CD8-positive, alpha-beta memory T cell (primary cell): ENCODE data around the gene ARHGAP30. TPM values are rescaled to one million over a fixed set of nuclear protein-coding genes. Genes with fewer than 3 reads are reported as not detected.

Experiments
- CTCF ChIA-PET: fragments of 350-600 bp; sonication (Branson Sonifier 250); formaldehyde crosslinking; loops from one replicate; lab custom pipeline; 2021; ENCODE audit warnings: antibody characterized with exemption; lab: Charles Lee
- POLR2A ChIA-PET: fragments of 350-600 bp; sonication (Branson Sonifier 250); formaldehyde crosslinking; loops from one replicate; lab custom pipeline; 2021; ENCODE audit warnings: antibody characterized with exemption; lab: Charles Lee
- DNase-seq, 5 donors: peaks; one replicate each; pipeline versions ENCODE4 v3.0.0 to v3.0.0-alpha.2; 2020 to 2022; ENCODE audit warnings: mixed read lengths in 1 of 5
- H3K27ac ChIP-seq: one replicate; pipeline ENCODE4 v1.7.0; 2013; ENCODE audit warnings: low read depth, mild to moderate bottlenecking, low read length, moderate library complexity
- H3K27me3 ChIP-seq: 2 replicates; pipeline ENCODE4 v1.7.0; 2013; ENCODE audit warnings: low read length, mild to moderate bottlenecking; ENCODE audit not compliant: insufficient read depth, poor library complexity, severe bottlenecking
- H3K36me3 ChIP-seq: 2 replicates; pipeline ENCODE4 v1.7.0; 2013; ENCODE audit warnings: mild to moderate bottlenecking, low read length, moderate library complexity; ENCODE audit not compliant: insufficient read depth
- H3K4me1 ChIP-seq: 2 replicates; pipeline ENCODE4 v1.7.0; 2013; ENCODE audit warnings: mild to moderate bottlenecking, low read length, moderate library complexity; ENCODE audit not compliant: insufficient read depth
- H3K4me3 ChIP-seq: 2 replicates; pipeline ENCODE4 v1.7.0; 2013; ENCODE audit warnings: mild to moderate bottlenecking, low read length
- H3K9me3 ChIP-seq: 2 replicates; pipeline ENCODE4 v1.7.0; 2013; ENCODE audit warnings: mild to moderate bottlenecking, low read length
- H3K27ac Mint-ChIP-seq, 8 donors: one replicate each; pipeline ENCODE4 v1.8.0; 2020 to 2021; ENCODE audit warnings: mixed read lengths in 8 of 8, mild to moderate bottlenecking in 6 of 8, inconsistent platforms in 3 of 8, moderate library complexity in 3 of 8
- H3K27me3 Mint-ChIP-seq, 2 donors: one replicate each; pipeline ENCODE4 v1.8.0; 2020 to 2021; ENCODE audit warnings: mixed read lengths in 2 of 2, mild to moderate bottlenecking in 1 of 2, moderate library complexity in 1 of 2
- H3K36me3 Mint-ChIP-seq, 3 donors: one replicate each; pipeline ENCODE4 v1.8.0; 2020 to 2021; ENCODE audit warnings: mixed read lengths in 3 of 3, inconsistent platforms in 1 of 3, mild to moderate bottlenecking in 1 of 3
- H3K4me1 Mint-ChIP-seq, 3 donors: one replicate each; pipeline ENCODE4 v1.8.0; 2020 to 2021; ENCODE audit warnings: mixed read lengths in 3 of 3, inconsistent platforms in 1 of 3, mild to moderate bottlenecking in 1 of 3
- H3K4me3 Mint-ChIP-seq, 7 donors: one replicate each; pipeline ENCODE4 v1.8.0; 2020 to 2021; ENCODE audit warnings: mixed read lengths in 7 of 7, mild to moderate bottlenecking in 6 of 7, moderate library complexity in 4 of 7, inconsistent platforms in 2 of 7
- H3K9me3 Mint-ChIP-seq, 5 donors: one replicate each; pipeline ENCODE4 v1.8.0; 2020 to 2022; ENCODE audit warnings: mixed read lengths in 5 of 5, mild to moderate bottlenecking in 3 of 5, moderate library complexity in 2 of 5, inconsistent platforms in 1 of 5
- polyA plus RNA-seq: library from polyadenylated mRNA; unstranded; fragments of 300-500 nt; fragmentation: Illumina TruSeq; gene quantifications from one replicate; pipeline ENCODE4 v1.2.3, GENCODE V29; 2021
- total RNA-seq, 2 experiments: library from RNA; stranded (reverse); gene quantifications; one replicate each; pipeline ENCODE4 v1.2.3, GENCODE V29; 2021

ARHGAP30 gene
- total and polyA plus RNA-seq, 3 experiments from 2014 or later: 147 to 213 (median 149) TPM

GRCh38 chr1:161111527-161111926, 41.8 kb upstream of the ARHGAP30 start:
- DNase-seq: no peak
- Histone ChIP-seq H3K36me3 (no peaks in the 10 kb centered on the region), H3K27ac (no peak overlapping the region), H3K4me3 (no peak overlapping the region), H3K27me3 (no peaks in the 10 kb centered on the region), H3K4me1 (peaks cover 22% of the 10 kb centered on the region), H3K9me3 (no peaks in the 10 kb centered on the region)
- Mint-ChIP-seq H3K4me3 (no peak overlapping the region), H3K27me3 (no peaks in the 10 kb centered on the region), H3K27ac (peak overlapping the region in 2 of 8 donors; percentile 42 to 48), H3K36me3 (peaks cover 0 to 33% (median 5%) of the 10 kb centered on the region in 3 donors), H3K9me3 (no peaks in the 10 kb centered on the region), H3K4me1 (peaks cover 43 to 63% (median 59%) of the 10 kb centered on the region in 3 donors)
- ChIA-PET CTCF (interaction anchor here (1.5 kb wide), 1 partner anchor 14 kb away, joined by 5 read pairs; the partner anchor contains the start of gene KLHDC9), POLR2A (interaction anchor here (0.5 kb wide), 1 partner anchor 54 kb away, joined by 3 read pairs; no protein-coding TSS in a partner anchor)

- Histone ChIP-seq H3K4me1 (peaks cover 18% of the 10 kb centered on the region), H3K27me3 (no peaks in the 10 kb centered on the region), H3K27ac (no peak overlapping the region), H3K9me3 (no peaks in the 10 kb centered on the region), H3K36me3 (no peaks in the 10 kb centered on the region), H3K4me3 (no peak overlapping the region)
- no peaks in the 10 kb centered on the region for H3K27me3 Mint-ChIP-seq
- H3K4me3 Mint-ChIP-seq: no peak overlapping the region
- DNase-seq: no peak
- H3K4me1 Mint-ChIP-seq: peaks cover 43 to 63% (median 59%) of the 10 kb centered on the region in 3 donors
- H3K27ac Mint-ChIP-seq: no peak overlapping the region
- H3K9me3 Mint-ChIP-seq: no peaks in the 10 kb centered on the region
- POLR2A ChIA-PET: interaction anchor here (0.5 kb wide), 1 partner anchor 55 kb away, joined by 3 read pairs; no protein-coding TSS in a partner anchor
- H3K36me3 Mint-ChIP-seq: peaks cover 0 to 35% (median 8%) of the 10 kb centered on the region in 3 donors
- CTCF ChIA-PET: no interaction called here
Measured at GRCh38 chr1:161111117-161111516, 41.4 kb upstream of the ARHGAP30 start.

- ChIA-PET CTCF (interaction anchor here (2.2 kb wide), 1 partner anchor 9 kb away, joined by 12 read pairs; the partner anchor contains the start of gene KLHDC9), POLR2A (no interaction called here)
- DNase-seq: no peak
- H3K27ac Mint-ChIP-seq: peak overlapping the region in 3 of 8 donors; percentile 69 to 93 (median 70)
- H3K27me3 Mint-ChIP-seq: no peaks in the 10 kb centered on the region
- H3K4me1 Mint-ChIP-seq: peaks cover 19 to 34% (median 31%) of the 10 kb centered on the region in 3 donors
- H3K4me3 ChIP-seq: no peak overlapping the region
- peaks cover 7% of the 10 kb centered on the region for H3K36me3 ChIP-seq
- no peak overlapping the region for H3K27ac ChIP-seq
- no peaks in the 10 kb centered on the region for H3K4me1 ChIP-seq
- H3K9me3 Mint-ChIP-seq: no peaks in the 10 kb centered on the region
- H3K9me3 ChIP-seq: no peaks in the 10 kb centered on the region
- peaks cover 0 to 39% (median 11%) of the 10 kb centered on the region in 3 donors for H3K36me3 Mint-ChIP-seq
- H3K27me3 ChIP-seq: no peaks in the 10 kb centered on the region
- no peak overlapping the region for H3K4me3 Mint-ChIP-seq
Measured at GRCh38 chr1:161106431-161106830, 36.7 kb upstream of the ARHGAP30 start.

GRCh38 chr1:161100556-161100955, 30.9 kb upstream of the ARHGAP30 start:
- no peak for DNase-seq
- H3K36me3 ChIP-seq: peaks cover 7% of the 10 kb centered on the region
- ChIA-PET CTCF (interaction anchor here (0.7 to 6.2 kb wide), 4 partner anchors 17 to 103 kb away, joined by 3 to 94 read pairs (median 4); partner anchors contain the start of genes NIT1 and PFDN2), POLR2A (no interaction called here)
- H3K9me3 Mint-ChIP-seq: peaks cover 0 to 4% (median 3%) of the 10 kb centered on the region in 5 donors
- peaks cover 24 to 33% (median 30%) of the 10 kb centered on the region in 3 donors for H3K4me1 Mint-ChIP-seq
- peaks cover 8% of the 10 kb centered on the region for H3K4me1 ChIP-seq
- no peak overlapping the region for H3K27ac ChIP-seq
- peak overlapping the region in 2 of 7 donors; percentile 32 to 74 for H3K4me3 Mint-ChIP-seq
- no peaks in the 10 kb centered on the region for H3K27me3 ChIP-seq
- peaks cover 0 to 19% of the 10 kb centered on the region in 2 donors for H3K27me3 Mint-ChIP-seq
- peak overlapping the region in 2 of 8 donors; percentile 39 to 97 for H3K27ac Mint-ChIP-seq
- H3K36me3 Mint-ChIP-seq: peaks cover 0 to 41% (median 10%) of the 10 kb centered on the region in 3 donors
- H3K9me3 ChIP-seq: no peaks in the 10 kb centered on the region
- H3K4me3 ChIP-seq: no peak overlapping the region

- DNase-seq: no peak
- ChIA-PET POLR2A (interaction anchor here (0.5 to 4.2 kb wide), 3 partner anchors 30 to 64 kb away, joined by 4 to 34 read pairs (median 31); partner anchors contain the start of genes ARHGAP30 and USF1), CTCF (interaction anchor here (0.6 to 7.8 kb wide), 17 partner anchors 13 to 180 kb away, joined by 3 to 128 read pairs (median 6); partner anchors contain the start of genes ARHGAP30, NIT1, PFDN2 and TOMM40L)
- H3K9me3 Mint-ChIP-seq: peaks cover 0 to 4% (median 3%) of the 10 kb centered on the region in 5 donors
- peak overlapping the region; percentile 34 to 97 (median 77) for H3K27ac Mint-ChIP-seq
- H3K27ac ChIP-seq: no peak overlapping the region
- peaks cover 7% of the 10 kb centered on the region for H3K36me3 ChIP-seq
- H3K4me1 ChIP-seq: peaks cover 8% of the 10 kb centered on the region
- H3K36me3 Mint-ChIP-seq: peaks cover 0 to 39% (median 7%) of the 10 kb centered on the region in 3 donors
- H3K4me3 Mint-ChIP-seq: peak overlapping the region; percentile 68 to 90 (median 77)
- peaks cover 0 to 19% of the 10 kb centered on the region in 2 donors for H3K27me3 Mint-ChIP-seq
- peaks cover 20 to 29% (median 23%) of the 10 kb centered on the region in 3 donors for H3K4me1 Mint-ChIP-seq
- H3K27me3 ChIP-seq: no peaks in the 10 kb centered on the region
- no peaks in the 10 kb centered on the region for H3K9me3 ChIP-seq
- no peak overlapping the region for H3K4me3 ChIP-seq
Measured at GRCh38 chr1:161099090-161099802, 29.6 kb upstream of the ARHGAP30 start.

GRCh38 chr1:161098210-161099068, 28.7 kb upstream of the ARHGAP30 start, which contains the start of gene KLHDC9:
Gene KLHDC9, plus strand, starts transcription at chr1:161098361. Its CDS starts 175 bp downstream, at chr1:161098536.
- Mint-ChIP-seq H3K9me3 (peaks cover 0 to 4% (median 3%) of the 10 kb centered on the region in 5 donors), H3K4me3 (peak within 1 kb of the TSS; percentile 83 to 92 (median 86)), H3K36me3 (peaks cover 0 to 36% (median 7%) of the 10 kb centered on the region in 3 donors), H3K27me3 (peaks cover 0 to 19% of the 10 kb centered on the region in 2 donors), H3K4me1 (peaks cover 17 to 26% (median 19%) of the 10 kb centered on the region in 3 donors), H3K27ac (peak within 1 kb of the TSS; percentile 77 to 99 (median 96))
- peaks cover 7% of the 10 kb centered on the region for H3K36me3 ChIP-seq
- POLR2A ChIA-PET: interaction anchor here (0.6 to 4.2 kb wide), 10 partner anchors 11 to 103 kb away, joined by 3 to 34 read pairs (median 4); partner anchors contain the start of genes ARHGAP30, NIT1, PFDN2 and TSTD1
- peak within 1 kb of the TSS; percentile 85 for H3K4me3 ChIP-seq
- CTCF ChIA-PET: interaction anchor here (0.6 to 7.8 kb wide), 39 partner anchors 8 to 325 kb away, joined by 3 to 128 read pairs (median 5); partner anchors contain the start of genes ARHGAP30, DEDD, F11R and NECTIN4
- H3K27ac ChIP-seq: peak within 1 kb of the TSS; percentile 32
- peak; percentile 51 to 81 (median 64) for DNase-seq
- H3K4me1 ChIP-seq: peaks cover 8% of the 10 kb centered on the region
- H3K9me3 ChIP-seq: no peaks in the 10 kb centered on the region
- H3K27me3 ChIP-seq: no peaks in the 10 kb centered on the region

- Mint-ChIP-seq H3K27ac (peak overlapping the region in 7 of 8 donors; percentile 10 to 97 (median 94)), H3K4me1 (peaks cover 17 to 26% (median 19%) of the 10 kb centered on the region in 3 donors), H3K9me3 (peaks cover 0 to 4% (median 3%) of the 10 kb centered on the region in 5 donors), H3K36me3 (peaks cover 0 to 23% (median 5%) of the 10 kb centered on the region in 3 donors), H3K4me3 (peak overlapping the region in 2 of 7 donors; percentile 59 to 88), H3K27me3 (peaks cover 0 to 19% of the 10 kb centered on the region in 2 donors)
- Histone ChIP-seq H3K36me3 (peaks cover under 1% of the 10 kb centered on the region), H3K4me1 (peaks cover 8% of the 10 kb centered on the region), H3K27ac (no peak overlapping the region), H3K27me3 (no peaks in the 10 kb centered on the region), H3K4me3 (no peak overlapping the region), H3K9me3 (no peaks in the 10 kb centered on the region)
- ChIA-PET CTCF (interaction anchor here (0.6 to 7.8 kb wide), 17 partner anchors 10 to 328 kb away, joined by 3 to 128 read pairs (median 9); partner anchors contain the start of genes ARHGAP30, DEDD, F11R and TSTD1), POLR2A (interaction anchor here (1.0 to 4.2 kb wide), 5 partner anchors 21 to 58 kb away, joined by 4 to 34 read pairs (median 9); partner anchors contain the start of genes ARHGAP30, NIT1, PFDN2 and TSTD1)
- DNase-seq: no peak
Measured at GRCh38 chr1:161096530-161096929, 26.8 kb upstream of the ARHGAP30 start.
